ENCODE results near the gene SLC26A11.
"Not testable (repeated sequence)": the region's sequence is repeated elsewhere in the genome, so short reads cannot be mapped to it uniquely, and the experiment has no call there.

The SLC26A11 gene

GRCh38 chr17:80287806-80288567, 67.8 kb downstream of the SLC26A11 start:
- no peak for DNase-seq

- no peak for DNase-seq
These were observed 69.4 kb downstream of the SLC26A11 start for GRCh38 chr17:80289616-80290015.

- DNase-seq: no peak
These were observed 69.9 kb downstream of the SLC26A11 start for GRCh38 chr17:80290156-80290555.

GRCh38 chr17:80291260-80291659, 71.0 kb downstream of the SLC26A11 start:
- no peak for DNase-seq

GRCh38 chr17:80291691-80292487, 71.7 kb downstream of the SLC26A11 start:
- DNase-seq: no peak

- no peak for DNase-seq
These were observed 72.3 kb downstream of the SLC26A11 start for GRCh38 chr17:80292521-80292971.

- no peak for DNase-seq
These were observed 74.0 kb downstream of the SLC26A11 start for GRCh38 chr17:80294210-80294609.

- no peak for DNase-seq
These were observed 74.4 kb downstream of the SLC26A11 start for GRCh38 chr17:80294653-80295052.

GRCh38 chr17:80295146-80295545, 74.9 kb downstream of the SLC26A11 start:
- DNase-seq: no peak

- no peak for DNase-seq
These were observed 75.3 kb downstream of the SLC26A11 start for GRCh38 chr17:80295559-80295958.

- no peak for DNase-seq
These were observed 76.0 kb downstream of the SLC26A11 start for GRCh38 chr17:80296221-80296620.

GRCh38 chr17:80297996-80298560, 77.9 kb downstream of the SLC26A11 start:
- DNase-seq: no peak

- DNase-seq: not testable (repeated sequence)
These were observed 79.3 kb downstream of the SLC26A11 start for GRCh38 chr17:80299350-80300100.

GRCh38 chr17:80300756-80301155, 80.5 kb downstream of the SLC26A11 start:
- not testable (repeated sequence) for DNase-seq
